HG03139 (cell line): Measurements from ENCODE around the gene DENND1C.

Experiments
- ATAC-seq: cut with Tn5 transposase; IDR thresholded peaks from one replicate; pipeline ENCODE4 v1.9.1; 2021; ENCODE audit not compliant: unreplicated experiment

The DENND1C gene

DNA sequence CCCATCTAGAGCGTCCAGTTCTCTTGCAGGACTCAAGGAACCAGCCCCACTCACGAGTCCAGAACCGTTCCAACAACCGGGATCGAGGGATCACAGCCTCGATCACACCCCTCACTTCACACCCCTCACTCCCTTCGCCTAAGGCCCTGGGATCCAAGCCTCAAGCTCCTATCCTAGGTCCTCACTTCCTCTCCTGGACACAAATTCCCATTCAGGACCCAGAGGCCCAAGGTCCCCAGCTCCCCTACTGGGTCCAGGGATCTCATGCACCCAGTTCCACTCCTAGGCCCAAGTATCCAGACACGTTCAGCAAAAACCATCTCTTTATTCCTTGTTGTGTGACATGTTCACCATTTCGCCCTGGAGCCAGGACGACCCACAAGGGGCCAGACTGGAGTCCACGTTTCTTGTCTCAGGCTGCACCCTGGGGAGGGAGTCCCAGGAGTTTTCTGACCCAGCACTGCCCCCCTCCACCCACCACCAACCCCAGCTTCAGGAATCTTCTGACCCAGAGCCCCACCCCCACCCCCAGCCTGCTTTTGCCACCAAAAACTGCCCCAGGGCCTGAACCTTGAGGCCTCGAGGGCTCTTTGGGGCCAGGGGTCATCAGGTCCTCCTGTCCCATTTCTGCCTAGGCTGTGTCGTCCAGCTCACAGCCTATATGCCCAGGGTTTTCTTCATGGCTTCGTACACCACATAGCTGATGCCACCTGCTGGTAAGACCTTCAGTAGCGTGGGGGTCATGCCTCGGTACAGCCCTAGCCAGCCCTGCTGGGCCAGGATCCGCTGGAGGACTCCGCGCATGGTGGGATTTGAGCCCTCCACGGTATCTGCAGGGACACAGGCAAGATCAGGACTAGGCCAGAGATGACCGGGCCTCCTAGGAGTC is 55.6 kb downstream of the DENND1C start:
- no peak for ATAC-seq

DNA sequence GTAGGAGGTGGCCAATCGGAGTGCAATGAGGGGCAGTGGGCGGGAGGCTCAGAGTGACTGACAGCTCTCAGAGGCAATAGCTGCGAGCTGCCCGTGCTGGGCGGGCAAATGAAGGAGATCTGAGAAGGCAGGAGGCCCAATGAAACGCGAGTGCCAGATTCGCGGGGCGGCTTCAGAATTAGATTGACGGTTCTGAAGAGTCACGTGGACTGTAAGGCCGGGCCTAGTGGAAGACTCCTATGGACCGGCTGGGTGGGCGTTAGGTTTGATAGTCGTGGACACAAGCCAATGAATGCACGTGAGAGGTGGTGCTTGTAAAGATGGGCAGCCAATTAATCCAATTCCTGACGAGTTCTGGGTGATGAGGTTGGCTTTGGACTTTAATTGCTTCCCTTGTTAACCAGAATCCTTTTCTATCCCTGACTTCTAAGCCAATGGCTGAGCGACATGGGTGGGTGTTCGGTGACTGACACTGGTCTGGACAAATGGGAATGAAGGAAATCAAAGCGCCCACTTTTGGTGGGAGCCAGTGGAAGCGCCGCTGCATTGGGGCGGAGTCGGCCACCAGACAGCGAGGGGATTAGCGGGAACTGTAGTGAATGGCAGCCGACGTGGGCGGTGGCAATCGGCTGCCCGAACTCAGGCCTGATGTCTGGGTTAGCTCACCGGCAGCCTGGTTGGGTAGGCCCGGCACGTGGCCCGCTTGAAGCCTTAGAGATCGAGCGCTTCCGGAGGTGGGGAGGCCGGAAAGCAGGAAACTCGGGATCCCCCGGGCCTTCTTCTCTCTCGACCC is 56.5 kb downstream of the DENND1C start:
- peak; percentile 77 for ATAC-seq

DNA sequence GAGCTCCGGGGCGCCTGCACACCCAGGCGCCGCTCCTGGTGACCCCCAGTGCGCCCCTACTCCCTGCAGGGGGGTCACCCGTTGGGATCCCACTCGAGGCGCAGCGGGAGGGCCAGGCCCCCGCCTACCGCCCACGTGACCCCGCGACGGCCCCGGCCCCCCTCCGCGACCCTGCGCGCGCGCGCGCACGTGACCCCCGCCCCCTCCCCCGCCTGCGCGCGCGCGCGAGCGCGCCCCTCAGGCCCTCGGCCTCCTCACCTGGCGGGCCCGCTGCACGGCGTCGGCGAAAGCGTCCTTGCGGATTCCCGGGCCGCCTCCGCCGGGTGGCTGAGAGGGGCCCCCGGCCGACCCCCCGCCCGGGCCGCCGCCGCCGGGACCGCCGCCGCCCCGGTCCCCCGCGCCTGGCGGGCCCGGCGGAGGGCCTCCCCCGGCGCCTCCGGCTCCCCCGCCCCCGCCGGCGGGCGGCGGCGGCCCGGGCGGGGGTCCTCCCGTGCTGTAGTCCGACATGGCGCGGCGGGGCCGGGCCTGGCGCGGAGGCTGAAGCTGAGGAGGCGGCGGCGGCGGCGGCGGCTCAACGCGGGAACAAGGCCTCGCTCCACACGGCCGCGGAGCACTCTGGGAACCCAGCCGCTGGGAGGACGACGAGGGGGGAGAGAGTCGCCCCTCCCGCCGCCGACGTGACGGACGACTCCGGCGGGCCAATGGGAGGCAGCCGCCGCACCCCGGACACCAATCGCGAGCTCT is 57.2 kb downstream of the DENND1C start, which contains the start of gene KHSRP:
TSS of gene KHSRP (minus strand) at position 617 of the 744 bp plus-strand sequence. CDS start at position 507, 110 bp downstream.
- no peak for ATAC-seq

DNA sequence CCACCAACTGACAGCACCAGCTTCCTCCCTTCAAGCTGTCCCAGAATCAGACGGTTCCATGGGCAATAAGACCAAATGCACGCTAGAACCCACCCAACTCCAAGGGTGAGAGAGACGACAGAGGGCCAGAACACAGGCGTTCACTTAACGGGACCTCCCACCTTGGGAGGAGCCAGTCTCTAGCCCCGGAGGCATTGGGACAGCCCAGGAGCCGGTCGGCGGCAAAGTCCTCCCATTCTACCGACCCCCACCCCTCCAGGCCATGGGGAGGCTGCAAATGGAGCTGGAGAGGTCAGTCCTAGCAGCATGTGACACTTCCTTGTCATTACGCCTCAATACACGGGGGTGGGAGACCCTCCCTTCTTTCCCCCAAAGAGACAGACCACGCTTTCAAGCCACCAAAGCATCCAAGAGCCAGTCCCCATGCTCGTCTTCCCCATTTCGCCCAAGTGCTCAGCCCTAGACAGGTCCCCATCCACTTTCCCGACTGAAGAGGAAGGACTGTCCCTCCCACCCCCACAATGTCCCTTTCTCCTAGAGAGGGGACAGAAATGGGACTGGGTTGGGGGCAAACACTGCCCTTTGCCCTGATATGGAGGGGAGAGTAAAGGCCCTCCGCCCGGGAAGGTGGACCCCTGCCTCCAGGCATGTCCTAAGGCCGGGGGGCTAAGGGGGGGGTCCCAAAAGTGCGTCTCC is 57.9 kb downstream of the DENND1C start:
- no peak for ATAC-seq

DNA sequence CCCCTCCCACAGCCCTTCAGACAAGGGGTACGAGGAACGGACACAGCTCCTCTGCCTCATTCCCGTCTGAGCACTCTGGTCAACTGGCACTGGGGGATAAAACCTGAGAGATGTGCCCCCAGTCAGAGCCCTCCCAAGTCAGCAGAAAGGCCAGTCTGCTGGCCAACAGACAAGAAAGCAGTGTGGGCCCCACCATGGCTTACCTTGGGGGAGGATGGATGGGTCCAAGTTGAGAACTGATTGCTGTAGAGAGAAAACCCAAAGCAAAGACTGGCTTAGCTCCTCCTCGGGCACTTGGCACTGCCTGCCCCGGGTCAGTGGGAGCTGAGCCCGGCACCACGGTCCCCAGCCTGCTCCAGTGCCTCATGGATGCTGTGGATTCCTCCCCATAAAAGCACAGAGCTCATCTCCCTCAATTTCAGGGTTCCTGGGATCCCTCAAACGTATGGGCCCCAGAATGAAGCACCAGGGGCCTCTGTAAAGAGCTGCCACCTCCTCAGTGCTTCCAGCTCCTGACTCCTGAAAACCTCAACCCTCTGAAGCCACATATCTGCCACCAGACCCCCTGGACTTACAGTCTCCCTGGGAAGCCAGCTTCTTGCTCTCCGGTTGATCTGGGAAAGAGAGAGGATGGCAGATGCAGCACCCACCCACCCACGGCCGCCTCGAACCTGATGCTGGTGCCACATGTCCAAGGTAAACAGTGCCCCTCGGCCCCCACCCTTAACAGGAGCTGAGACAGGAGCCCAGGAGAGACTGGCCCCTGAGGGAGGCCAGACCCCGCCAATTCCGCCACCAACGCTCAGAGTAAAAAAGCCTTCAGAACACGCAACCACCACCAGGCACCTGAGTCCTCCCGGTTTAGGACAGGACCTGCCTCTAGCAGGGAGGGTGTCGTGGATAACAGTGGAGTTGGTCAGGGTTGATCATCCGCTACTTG is 60.2 kb downstream of the DENND1C start:
- no peak for ATAC-seq

DNA sequence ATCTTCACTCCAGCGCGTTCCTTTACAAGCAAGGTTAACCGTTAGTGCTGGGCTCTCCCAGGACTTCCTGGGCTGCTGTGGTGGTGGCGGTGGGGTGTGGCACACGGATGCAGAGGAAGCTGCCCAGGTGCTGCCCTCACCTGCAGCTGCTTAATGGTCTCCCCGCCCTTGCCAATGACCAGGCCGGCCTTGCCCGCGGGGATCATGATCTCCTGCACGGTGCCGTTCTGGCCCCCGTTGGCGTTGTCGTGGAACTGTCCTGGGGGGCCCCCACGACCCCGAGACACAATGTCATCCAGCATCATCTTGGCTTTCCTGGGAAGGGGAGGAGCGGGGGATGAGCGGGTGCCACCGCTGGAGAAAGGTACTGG is 63.0 kb downstream of the DENND1C start:
- ATAC-seq = no peak

DNA sequence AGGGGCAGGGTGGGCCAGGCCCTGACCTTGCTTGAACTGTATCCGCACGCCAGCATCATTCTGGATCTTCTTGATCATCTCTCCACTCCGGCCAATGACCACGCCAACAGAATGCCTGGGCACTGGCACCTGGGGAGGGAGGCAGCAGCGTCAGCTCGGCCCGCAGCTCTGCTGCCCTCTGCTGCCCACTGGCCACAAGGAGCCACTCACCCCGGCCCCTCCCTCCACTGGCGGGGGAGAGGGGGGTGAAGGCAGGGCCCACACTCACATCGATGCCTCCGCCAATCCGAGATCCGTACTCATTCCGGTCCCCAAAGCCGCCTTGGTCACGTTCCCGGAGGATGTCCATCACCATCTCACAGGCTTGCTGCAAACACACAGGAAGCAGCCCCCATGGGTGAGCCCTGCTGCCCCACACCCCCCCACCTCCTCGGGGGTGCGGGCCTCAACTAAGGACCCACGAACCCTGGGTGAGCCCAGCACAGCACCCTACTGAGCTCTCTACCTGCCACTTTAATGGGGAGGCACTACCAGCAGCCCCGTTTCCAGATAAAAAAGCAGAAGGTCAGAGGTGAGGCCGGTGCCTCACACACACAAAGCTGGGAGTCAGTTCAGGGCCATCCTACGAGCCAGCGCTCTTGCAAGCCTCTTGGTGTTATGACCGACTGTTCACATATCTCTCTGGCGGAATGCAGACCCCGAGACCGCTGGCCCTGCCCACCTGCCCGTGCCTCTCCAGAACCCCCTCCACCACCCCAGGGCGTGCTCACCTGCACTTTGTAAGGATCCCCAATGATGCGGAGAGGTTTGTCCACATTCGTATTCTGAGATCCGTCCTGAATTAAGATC is 63.6 kb downstream of the DENND1C start:
- no peak for ATAC-seq
